GM12872 (cell line): ENCODE data around the gene KCNQ1.

ENCODE experiments used
- TF ChIP-seq, protein P1 (sequence below): IDR thresholded peaks from 3 replicates; pipeline ENCODE4 v1.5.1; 2011; ENCODE audit warnings: low read depth, mild to moderate bottlenecking, low read length, moderate library complexity; ENCODE audit not compliant: insufficient read depth

Gene KCNQ1

DNA sequence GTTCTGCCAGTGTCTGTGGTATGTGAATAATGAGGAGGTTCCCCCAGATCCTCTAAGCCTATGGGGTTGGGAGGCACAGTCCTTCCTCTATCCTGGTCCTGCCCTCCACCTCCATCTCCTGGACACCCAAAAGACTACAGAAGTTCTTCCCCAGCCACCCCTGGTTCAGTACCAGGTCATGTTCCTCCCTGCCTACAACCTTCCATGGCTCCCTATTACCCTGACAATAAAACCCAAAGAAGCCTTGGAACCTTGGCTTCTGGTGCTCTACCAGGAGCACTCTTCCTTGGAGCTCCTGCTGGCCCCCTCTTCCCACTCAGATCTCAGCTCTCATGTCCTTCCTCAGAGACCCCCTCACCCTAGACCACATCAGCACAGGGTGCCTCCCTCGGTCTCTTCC is 13.4 kb upstream of the KCNQ1 start:
- TF ChIP-seq, protein P1, sequence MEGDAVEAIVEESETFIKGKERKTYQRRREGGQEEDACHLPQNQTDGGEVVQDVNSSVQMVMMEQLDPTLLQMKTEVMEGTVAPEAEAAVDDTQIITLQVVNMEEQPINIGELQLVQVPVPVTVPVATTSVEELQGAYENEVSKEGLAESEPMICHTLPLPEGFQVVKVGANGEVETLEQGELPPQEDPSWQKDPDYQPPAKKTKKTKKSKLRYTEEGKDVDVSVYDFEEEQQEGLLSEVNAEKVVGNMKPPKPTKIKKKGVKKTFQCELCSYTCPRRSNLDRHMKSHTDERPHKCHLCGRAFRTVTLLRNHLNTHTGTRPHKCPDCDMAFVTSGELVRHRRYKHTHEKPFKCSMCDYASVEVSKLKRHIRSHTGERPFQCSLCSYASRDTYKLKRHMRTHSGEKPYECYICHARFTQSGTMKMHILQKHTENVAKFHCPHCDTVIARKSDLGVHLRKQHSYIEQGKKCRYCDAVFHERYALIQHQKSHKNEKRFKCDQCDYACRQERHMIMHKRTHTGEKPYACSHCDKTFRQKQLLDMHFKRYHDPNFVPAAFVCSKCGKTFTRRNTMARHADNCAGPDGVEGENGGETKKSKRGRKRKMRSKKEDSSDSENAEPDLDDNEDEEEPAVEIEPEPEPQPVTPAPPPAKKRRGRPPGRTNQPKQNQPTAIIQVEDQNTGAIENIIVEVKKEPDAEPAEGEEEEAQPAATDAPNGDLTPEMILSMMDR, result no peak

DNA sequence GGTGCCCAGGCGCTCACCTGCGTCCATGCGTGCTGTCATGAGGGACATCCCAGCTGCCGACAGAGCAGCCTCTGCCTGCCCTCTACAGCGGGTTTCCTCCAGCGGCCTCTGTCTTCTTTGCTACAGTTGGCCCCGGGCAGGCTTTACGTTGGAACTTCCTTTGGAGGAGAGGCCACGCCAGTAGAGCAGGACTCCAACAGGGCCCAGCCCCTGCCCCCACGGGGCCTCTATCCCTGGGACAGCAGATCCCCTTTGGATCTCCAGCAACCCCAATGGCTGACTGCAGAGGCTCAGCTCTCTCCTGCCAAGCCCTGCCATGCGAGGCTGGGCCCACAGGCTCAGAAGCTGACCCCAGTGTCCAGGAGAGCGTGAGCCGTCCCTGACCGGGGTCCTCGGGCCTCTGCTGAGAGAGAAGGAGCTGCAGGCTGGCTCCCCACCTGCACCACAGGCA is 12.6 kb upstream of the KCNQ1 start:
- TF ChIP-seq, protein P1, result no peak

DNA sequence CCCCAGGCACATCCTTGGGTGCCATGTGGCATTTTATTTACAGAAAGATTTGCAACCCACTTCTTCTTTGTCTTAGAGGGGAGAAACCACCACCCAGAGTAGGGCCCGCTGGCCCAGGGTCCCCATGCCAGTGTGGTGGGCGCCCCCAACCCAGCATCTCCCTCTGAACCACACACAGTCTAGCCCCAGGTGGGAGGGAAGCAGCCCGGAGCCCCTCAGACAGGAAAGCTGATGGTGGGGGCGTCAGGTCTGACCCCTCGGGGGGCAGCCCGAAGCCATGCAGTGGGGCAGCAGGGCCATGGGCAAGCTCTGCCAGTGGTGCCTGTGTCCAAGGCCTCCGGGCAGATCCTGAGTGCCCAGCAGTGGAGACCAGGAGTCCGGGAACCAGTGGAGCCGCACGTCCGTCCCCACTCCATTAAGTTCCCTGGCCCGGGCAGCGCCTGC is 12.2 kb upstream of the KCNQ1 start:
- TF ChIP-seq, protein P1, result no peak

DNA sequence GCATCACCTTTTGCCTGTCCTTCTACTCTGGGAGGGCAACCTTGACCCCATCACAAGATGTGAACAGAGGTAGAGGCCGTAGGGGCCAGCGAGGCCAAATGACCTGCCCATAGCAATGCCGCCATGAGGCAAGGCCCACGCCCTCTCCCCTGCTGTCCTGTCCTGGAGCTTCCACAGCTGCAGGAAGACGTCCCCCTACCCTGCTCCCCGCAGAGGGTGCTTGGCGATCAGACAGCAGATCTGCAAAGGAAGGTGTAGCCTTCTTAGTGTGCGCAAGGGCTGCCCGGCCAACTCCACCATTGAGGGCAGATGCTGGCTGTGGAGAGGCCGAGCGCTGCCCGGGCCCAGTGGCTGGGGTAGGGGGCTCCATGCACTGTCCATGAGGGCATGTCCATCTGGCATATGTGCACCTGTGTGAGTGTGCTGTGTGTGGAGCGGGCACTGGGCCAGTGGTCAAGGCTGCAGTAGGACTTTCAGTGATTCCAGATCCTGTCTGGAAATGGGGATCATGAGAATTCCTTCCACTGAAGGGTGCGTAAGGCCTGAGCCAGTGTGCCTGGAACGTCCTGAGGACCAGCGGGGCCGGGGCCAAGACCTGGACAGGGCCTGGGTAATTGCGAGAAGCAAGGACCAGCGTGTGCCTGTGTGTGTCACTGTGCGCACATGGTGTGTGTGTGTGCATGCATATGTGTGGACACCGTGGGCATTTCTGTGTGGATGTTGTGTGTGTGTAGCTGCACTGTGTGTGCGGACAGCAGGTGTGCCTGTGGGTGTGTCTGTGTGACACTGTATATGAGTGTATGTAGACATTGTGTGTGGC is 11.5 kb upstream of the KCNQ1 start:
- TF ChIP-seq, protein P1, result no peak

DNA sequence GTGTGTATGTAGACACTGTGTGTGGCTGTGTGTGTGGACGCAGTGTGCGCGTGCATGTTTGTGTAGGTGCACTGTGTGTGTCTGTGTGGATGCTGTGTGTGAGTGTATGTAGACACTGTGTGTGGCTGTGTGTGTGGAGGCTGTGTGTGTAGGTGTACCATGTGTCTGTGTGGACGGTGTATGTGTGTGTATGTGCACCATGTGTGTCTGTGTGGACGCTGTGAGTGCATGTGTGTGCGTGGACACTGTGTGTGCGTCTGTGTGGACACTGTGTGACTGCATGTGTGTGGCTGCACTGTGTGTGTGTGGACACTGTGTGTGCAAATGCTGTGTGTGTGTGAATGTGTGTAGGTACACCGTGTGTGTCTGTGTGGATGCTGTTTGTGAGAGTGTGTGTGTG is 10.8 kb upstream of the KCNQ1 start:
- TF ChIP-seq, protein P1, result no peak

DNA sequence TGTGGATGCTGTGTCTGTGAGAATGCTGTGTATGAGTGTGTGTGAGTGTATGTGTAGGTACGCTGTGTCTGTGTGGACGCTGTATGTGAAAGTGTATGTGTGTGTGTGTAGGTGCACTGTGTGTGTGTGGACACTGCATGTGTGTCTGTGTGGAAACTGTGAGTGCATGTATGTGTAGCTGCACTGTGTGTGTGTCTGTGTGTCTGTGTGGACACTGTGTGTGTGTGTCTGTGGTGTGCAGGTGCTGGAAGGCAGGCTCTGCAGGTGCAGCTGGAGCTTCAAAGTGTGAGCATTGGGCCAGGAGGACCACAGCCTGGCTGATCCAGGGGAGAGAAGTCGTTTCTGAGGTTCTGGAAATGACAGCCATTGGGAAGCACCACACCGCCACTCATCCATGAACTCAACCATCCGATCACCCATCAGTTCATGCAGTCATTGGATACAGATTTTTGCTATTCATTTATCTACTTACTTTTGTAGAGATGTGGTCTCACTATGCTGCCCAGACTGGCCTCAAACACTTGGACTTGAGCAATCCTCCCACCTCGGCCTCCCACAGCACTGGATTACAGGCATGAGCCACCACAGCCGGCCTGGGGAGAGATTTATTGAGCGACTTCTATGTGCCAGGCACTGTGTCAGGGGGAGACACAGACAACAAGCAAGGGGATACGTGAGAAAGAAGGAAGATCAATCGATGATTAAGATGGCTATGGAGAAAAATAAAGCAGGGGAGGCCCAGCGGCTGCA is 10.1 kb upstream of the KCNQ1 start:
- TF ChIP-seq, protein P1, result no peak

DNA sequence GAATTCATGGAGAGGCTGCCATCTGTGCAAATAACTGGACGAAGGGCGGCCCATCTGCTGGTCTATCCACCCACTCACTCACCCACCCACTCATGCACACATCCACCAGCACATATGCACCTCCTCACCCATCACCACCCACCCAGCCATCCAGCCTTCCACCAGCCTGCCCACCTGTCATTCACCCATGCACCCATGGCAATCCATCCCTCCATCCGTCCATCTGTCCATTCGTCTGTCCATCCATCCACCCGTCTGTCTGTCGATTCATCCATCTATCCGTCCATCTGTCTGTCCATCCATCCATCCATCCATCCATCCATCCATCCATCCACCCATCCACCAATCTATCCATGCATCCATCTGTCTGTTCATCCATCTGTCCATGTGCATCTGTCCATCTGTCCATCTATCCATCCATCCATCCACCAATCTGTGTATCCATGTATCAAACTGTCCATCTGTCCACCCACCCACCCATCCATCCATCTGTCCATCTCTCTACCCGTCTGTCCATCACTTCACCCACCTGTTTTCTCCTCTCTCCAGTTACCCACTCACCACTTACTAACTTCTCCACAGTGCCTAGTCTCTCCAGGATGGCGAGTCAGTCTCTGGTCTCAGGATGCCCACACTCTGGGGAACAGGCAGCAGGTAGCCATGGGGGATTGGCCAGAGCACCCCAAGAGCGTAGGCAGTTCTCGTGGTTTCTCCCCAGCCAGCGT is 9.4 kb upstream of the KCNQ1 start:
- TF ChIP-seq, protein P1, result no peak
